Uterus (tissue), 4 donors: Measurements from ENCODE around the gene TUSC2. TPM values are rescaled to one million over a fixed set of nuclear protein-coding genes. Genes with fewer than 3 reads are reported as not detected.

Source experiments
- DNase-seq, 2 donors: peaks; one replicate each; pipeline ENCODE4 v3.0.0-alpha.2; 2019 to 2020
- H3K27ac ChIP-seq, 2 donors: fragments of 200-600 bp; sonication (generic); 1 replicate in 1 of 2; 2 replicates in 1 of 2; pipeline ENCODE4 v1.5.1; 2016 to 2018
- H3K27me3 ChIP-seq, 2 donors: fragments of 200-600 bp; sonication (generic); one replicate each; pipeline ENCODE4 v1.5.1; 2018 to 2019; ENCODE audit warnings: control low read depth in 1 of 2
- H3K36me3 ChIP-seq, 2 donors: fragments of 200-600 bp; sonication (generic); one replicate each; pipeline ENCODE4 v1.5.1; 2019; ENCODE audit warnings: control low read depth in 1 of 2
- H3K4me1 ChIP-seq, 2 donors: fragments of 200-600 bp; sonication (generic); one replicate each; pipeline ENCODE4 v1.5.1; 2018 to 2019; ENCODE audit warnings: control low read depth in 1 of 2
- H3K4me3 ChIP-seq, 2 donors: fragments of 200-600 bp; sonication (generic); 1 replicate in 1 of 2; 2 replicates in 1 of 2; pipeline ENCODE4 v1.5.1; 2018 to 2019; ENCODE audit warnings: mild to moderate bottlenecking in 1 of 2
- H3K9me3 ChIP-seq, 2 donors: fragments of 200-600 bp; sonication (generic); one replicate each; pipeline ENCODE4 v1.5.1; 2019; ENCODE audit warnings: control low read depth in 1 of 2
- POLR2A ChIP-seq, 2 donors: fragments of 450-650 bp; IDR thresholded peaks; one replicate each; pipeline ENCODE4 v1.6.1; 2016; ENCODE audit warnings: antibody characterized with exemption in 2 of 2, mild to moderate bottlenecking in 1 of 2, moderate library complexity in 1 of 2
- intact Hi-C: fragments of 100-400 bp; cut with DNase I; formaldehyde crosslinking; loops from one replicate; pipeline ENCODE4 v1.15.1; 2023; ENCODE audit warnings: low total_unique reads
- total RNA-seq, 4 donors: library from RNA; depleted of rRNA in 3 of 4; stranded (reverse); fragments of >200 nt in 3 of 4; gene quantifications; one replicate each; pipeline versions ENCODE4 v1.1.0 to v1.2.4, GENCODE V29; 2014 to 2023
- TF ChIP-seq, protein P1 (sequence below), 4 experiments: fragments of 200-600 bp in 2 of 4; fragments of 450-650 bp in 2 of 4; sonication (generic) in 2 of 4; IDR thresholded peaks; one replicate each; pipeline ENCODE4 v1.5.1; 2016 to 2019; ENCODE audit warnings: antibody characterized with exemption in 4 of 4, mild to moderate bottlenecking in 2 of 4, moderate library complexity in 1 of 4
- donor health status: DM: yes; HTN: yes; CAD: no.

Gene TUSC2
- total RNA-seq, 4 donors from 2014 or later, result 9.0 to 25.1 (median 21.3) TPM

DNA sequence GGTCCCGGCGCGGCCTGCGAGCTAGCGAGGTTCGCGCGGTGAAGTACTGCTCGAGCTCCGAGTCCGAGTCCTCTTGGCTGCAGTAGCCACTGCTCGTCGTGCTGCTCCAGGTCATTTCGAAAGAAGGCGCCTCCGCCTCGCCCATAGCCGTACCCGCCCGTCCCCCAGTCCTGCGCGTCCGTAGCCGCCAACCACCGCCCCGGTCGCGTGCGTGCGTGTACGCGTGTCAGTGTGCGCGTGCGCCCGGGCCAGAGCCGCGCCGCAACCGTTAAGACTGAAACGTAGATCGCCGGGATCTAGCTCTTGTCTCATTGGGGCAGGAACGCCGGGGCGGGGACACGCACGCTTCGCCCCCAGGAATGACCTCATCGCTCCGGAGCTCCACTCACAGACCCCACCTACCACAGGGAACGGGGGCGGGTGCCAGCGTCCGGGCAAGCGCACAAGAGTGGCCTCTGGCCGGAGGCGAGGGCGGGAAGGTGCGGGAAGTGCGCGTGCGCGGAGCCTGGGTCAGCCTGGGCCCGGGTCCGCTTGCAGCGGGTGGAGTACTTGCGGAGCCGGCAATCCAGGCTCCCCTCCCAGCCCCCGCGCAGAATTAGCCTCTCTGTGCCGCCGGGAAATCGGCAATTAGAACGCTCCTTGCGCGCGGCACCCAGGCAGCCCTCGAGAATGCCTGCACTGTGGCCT, 9.3 kb upstream of the TUSC2 start:
- H3K4me1 ChIP-seq, result peaks cover 4 to 6% of the 10 kb centered on the region in 2 donors
- intact Hi-C loops, result no loop called here

DNA sequence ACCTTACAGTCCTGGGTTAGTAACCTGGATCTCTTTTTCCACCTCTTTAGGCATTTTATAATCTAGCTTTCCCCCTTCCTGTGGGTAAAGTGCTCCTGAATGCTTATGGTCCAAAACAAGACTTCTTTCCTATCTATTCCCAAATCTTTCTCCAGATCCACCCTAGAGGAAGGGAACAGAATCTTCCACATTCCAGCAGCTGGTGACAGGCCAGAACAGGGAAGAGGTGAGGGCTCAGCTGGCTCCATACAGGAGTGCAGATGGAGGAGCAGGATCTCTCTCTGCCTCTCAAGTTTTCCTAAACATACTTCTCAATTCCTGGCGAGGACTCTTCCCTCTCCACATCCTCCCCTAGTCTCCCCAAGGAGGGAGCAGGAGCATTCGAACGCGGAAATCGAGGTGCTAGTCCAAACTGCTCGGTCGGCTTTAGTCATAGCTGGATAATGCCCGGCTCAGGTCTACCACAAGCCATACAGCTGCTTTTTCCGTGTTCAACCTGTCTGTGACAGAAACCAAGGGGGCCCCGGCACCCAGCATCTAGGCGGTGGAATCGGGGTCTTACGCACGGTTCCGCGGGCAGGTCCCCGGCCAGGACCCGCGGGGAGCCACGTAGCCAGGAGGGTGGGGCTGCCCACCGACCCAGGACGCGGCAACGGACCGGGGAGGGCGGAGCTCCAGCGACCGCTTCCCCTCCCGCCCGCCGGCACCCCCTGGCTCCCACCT, 8.6 kb upstream of the TUSC2 start:
- no peaks in the 10 kb centered on the region for H3K9me3 ChIP-seq
- no peak for DNase-seq
- intact Hi-C loops, result no loop called here
- no peaks in the 10 kb centered on the region for H3K36me3 ChIP-seq
- TF ChIP-seq, protein P1, sequence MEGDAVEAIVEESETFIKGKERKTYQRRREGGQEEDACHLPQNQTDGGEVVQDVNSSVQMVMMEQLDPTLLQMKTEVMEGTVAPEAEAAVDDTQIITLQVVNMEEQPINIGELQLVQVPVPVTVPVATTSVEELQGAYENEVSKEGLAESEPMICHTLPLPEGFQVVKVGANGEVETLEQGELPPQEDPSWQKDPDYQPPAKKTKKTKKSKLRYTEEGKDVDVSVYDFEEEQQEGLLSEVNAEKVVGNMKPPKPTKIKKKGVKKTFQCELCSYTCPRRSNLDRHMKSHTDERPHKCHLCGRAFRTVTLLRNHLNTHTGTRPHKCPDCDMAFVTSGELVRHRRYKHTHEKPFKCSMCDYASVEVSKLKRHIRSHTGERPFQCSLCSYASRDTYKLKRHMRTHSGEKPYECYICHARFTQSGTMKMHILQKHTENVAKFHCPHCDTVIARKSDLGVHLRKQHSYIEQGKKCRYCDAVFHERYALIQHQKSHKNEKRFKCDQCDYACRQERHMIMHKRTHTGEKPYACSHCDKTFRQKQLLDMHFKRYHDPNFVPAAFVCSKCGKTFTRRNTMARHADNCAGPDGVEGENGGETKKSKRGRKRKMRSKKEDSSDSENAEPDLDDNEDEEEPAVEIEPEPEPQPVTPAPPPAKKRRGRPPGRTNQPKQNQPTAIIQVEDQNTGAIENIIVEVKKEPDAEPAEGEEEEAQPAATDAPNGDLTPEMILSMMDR (IDR thresholded peaks at IDR 0.05), result no peak
- no peak for TF ChIP-seq POLR2A (IDR thresholded peaks at IDR 0.05)
- H3K27me3 ChIP-seq, result no peaks in the 10 kb centered on the region
- peak overlapping the region; percentile 94 to 99 for H3K27ac ChIP-seq
- H3K4me1 ChIP-seq, result peaks cover 4 to 6% of the 10 kb centered on the region in 2 donors
- H3K4me3 ChIP-seq, result peak overlapping the region; percentile 65 to 79

More for the DNA sequence above, 9.3 kb upstream of the TUSC2 start:
- Histone ChIP-seq H3K9me3 (no peaks in the 10 kb centered on the region), H3K27ac (peak overlapping the region; percentile 94 to 99), H3K27me3 (no peaks in the 10 kb centered on the region), H3K4me3 (peak overlapping the region; percentile 65 to 79), H3K36me3 (no peaks in the 10 kb centered on the region)
- peak; percentile 93 to 95 for TF ChIP-seq POLR2A (IDR thresholded peaks at IDR 0.05)
- TF ChIP-seq, protein P1 (IDR thresholded peaks at IDR 0.05), result peak in 1 of 4 experiments; percentile 2
- peak; percentile 99 to 100 for DNase-seq

DNA sequence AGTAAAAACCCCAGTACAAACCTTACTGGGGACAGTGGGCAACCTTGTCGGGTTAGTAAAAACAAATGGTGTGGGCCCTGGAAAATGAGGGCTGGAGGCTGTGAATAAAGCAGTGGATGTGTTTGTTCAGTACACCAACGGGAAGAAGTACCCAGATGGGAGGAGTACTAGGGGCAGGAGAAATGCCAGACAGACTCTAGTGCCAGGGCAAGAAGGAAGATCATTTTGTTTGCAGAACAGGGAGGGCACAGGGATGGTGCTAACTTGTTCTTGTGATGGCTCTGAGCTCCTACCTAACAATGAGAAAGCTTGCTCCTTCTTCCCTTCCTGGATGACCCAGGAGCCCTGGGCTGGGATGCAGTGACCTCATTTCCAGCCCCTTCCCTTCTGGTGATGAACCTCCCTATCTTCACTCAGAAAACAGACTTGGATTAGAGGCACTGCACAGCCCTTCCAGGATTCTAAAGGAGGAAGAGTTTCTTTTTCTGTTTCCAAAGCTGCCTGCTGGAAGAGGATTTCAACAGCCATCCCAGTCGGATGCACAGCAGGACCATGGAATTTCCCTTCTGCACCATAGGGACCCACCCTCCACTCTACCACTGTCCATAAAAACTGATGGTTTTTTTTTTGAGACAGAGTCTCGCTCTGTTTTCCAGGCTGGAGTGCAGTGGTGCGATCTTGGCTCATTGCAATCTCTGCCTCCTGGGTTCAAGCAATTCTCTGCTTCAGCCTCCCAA, 6.5 kb upstream of the TUSC2 start:
- DNase-seq, result no peak
- H3K27me3 ChIP-seq, result no peaks in the 10 kb centered on the region
- H3K9me3 ChIP-seq, result no peaks in the 10 kb centered on the region
- H3K27ac ChIP-seq, result peak overlapping the region; percentile 94 to 99
- peaks cover 4 to 6% of the 10 kb centered on the region in 2 donors for H3K4me1 ChIP-seq
- no peak overlapping the region for H3K4me3 ChIP-seq
- TF ChIP-seq, protein P1 (IDR thresholded peaks at IDR 0.05), result no peak
- no peak for TF ChIP-seq POLR2A (IDR thresholded peaks at IDR 0.05)
- intact Hi-C loops, result no loop called here
- H3K36me3 ChIP-seq, result no peaks in the 10 kb centered on the region

DNA sequence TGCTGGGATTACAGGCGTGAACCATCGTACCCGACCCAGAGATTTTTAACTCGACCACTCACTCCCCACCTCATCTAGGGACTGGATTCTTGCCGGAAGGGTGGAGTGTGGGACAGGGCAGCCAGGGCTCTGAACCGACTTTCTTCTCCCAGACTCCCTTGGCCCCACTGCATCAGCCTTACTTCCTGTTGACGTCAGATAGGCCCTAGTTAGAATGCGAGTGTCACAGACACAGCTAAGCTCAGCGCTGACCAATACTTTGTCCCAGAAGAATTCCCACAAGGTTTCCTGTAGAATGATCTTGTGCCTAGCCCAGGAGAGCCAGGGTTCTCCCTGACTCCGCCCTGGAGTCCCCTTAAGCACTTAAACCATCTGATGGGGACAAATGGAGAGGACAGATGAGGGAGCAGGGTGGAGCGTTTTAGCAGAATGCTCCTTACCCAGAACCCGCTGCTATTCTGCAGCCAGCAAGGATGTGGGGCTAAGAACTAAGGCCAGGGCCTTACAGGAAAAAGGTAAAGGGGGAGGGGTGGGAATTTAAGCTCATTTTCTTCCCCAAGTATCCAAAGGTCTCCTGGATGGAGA, 5.8 kb upstream of the TUSC2 start:
- Histone ChIP-seq H3K27me3 (no peaks in the 10 kb centered on the region), H3K27ac (peak overlapping the region; percentile 94 to 99), H3K4me3 (no peak overlapping the region), H3K4me1 (peaks cover 4% of the 10 kb centered on the region in 2 donors), H3K36me3 (no peaks in the 10 kb centered on the region), H3K9me3 (no peaks in the 10 kb centered on the region)
- peak in 1 of 2 donors; percentile 67 for DNase-seq
- TF ChIP-seq, protein P1 (IDR thresholded peaks at IDR 0.05), result no peak
- TF ChIP-seq POLR2A (IDR thresholded peaks at IDR 0.05), result peak in 1 of 2 donors; percentile 25
- intact Hi-C loops, result no loop called here
